NT2/D1 (cell line): ENCODE results near the gene KCNAB3.

ENCODE experiments used
- DNase-seq: peaks from one replicate; pipeline ENCODE4 v3.0.0-alpha.2; 2011; ENCODE audit warnings: low read depth, low spot score
- H3K27me3 ChIP-seq: 2 replicates; pipeline ENCODE4 v1.6.0; 2011; ENCODE audit warnings: mild to moderate bottlenecking; ENCODE audit not compliant: insufficient read length, insufficient read depth
- H3K36me3 ChIP-seq: 2 replicates; pipeline ENCODE4 v1.6.1; 2011; ENCODE audit warnings: mild to moderate bottlenecking, low read length, mixed read lengths; ENCODE audit not compliant: insufficient read depth, insufficient read length
- H3K4me1 ChIP-seq: 2 replicates; pipeline ENCODE4 v1.5.1; 2011; ENCODE audit not compliant: insufficient read depth, insufficient read length
- H3K4me3 ChIP-seq: 2 replicates; pipeline ENCODE4 v1.5.1; 2011; ENCODE audit warnings: low read depth; ENCODE audit not compliant: insufficient read length
- H3K9ac ChIP-seq: 2 replicates; pipeline ENCODE4 v1.6.0; 2011; ENCODE audit warnings: low read depth; ENCODE audit not compliant: insufficient read length
- H3K9me3 ChIP-seq: 2 replicates; pipeline ENCODE4 v1.5.1; 2011; ENCODE audit warnings: mild to moderate bottlenecking, low read length; ENCODE audit not compliant: insufficient read depth
- SUZ12 ChIP-seq: IDR thresholded peaks from 2 replicates; pipeline ENCODE4 v1.6.1; 2011; ENCODE audit not compliant: insufficient read length, insufficient read depth; ENCODE audit errors: extremely low read depth
- YY1 ChIP-seq: IDR thresholded peaks from 2 replicates; pipeline ENCODE4 v1.6.1; 2011; ENCODE audit not compliant: insufficient read length, insufficient read depth
- ZNF274 ChIP-seq: IDR thresholded peaks from 2 replicates; pipeline ENCODE4 v1.6.1; 2011; ENCODE audit warnings: mild to moderate bottlenecking, low read depth, low read length

The KCNAB3 gene

GRCh38 chr17:7922845-7923628 is 6.6 kb downstream of the KCNAB3 start:
- H3K9ac ChIP-seq: no peak overlapping the region
- H3K36me3 ChIP-seq: no peaks in the 10 kb centered on the region
- H3K4me3 ChIP-seq: no peak overlapping the region
- TF ChIP-seq SUZ12 (no peak), YY1 (no peak), ZNF274 (no peak)
- no peaks in the 10 kb centered on the region for H3K9me3 ChIP-seq
- peaks cover 3% of the 10 kb centered on the region for H3K4me1 ChIP-seq
- DNase-seq: no peak
- H3K27me3 ChIP-seq: peaks cover 2% of the 10 kb centered on the region

- no peak overlapping the region for H3K4me3 ChIP-seq
- no peaks in the 10 kb centered on the region for H3K36me3 ChIP-seq
- H3K4me1 ChIP-seq: peaks cover 3% of the 10 kb centered on the region
- no peaks in the 10 kb centered on the region for H3K9me3 ChIP-seq
- no peak overlapping the region for H3K9ac ChIP-seq
- H3K27me3 ChIP-seq: no peaks in the 10 kb centered on the region
- no peak for DNase-seq
- TF ChIP-seq YY1 (no peak), ZNF274 (no peak), SUZ12 (no peak)
Measured at GRCh38 chr17:7922269-7922844, 7.3 kb downstream of the KCNAB3 start.

DNA sequence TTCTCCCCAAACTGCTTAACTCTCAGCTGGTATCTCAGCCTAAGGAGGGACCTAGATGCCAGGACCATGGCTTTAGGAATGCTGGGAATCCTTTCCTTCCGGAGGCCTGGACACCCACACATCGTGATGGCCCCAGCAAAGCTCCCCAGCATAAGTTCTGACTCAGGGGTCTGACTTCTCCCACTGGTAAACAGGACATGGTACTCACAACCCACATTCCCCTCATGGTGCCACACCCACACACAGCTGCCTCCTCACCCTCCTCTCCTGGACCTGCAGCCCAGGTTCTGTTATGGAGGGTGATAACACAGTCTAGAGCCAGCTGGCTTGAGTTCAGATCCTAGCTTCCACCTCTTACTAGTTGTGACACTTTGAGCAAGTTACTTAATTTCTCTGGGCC is 12.8 kb downstream of the KCNAB3 start:
- Histone ChIP-seq H3K9ac (no peak overlapping the region), H3K36me3 (no peaks in the 10 kb centered on the region), H3K27me3 (peaks cover 8% of the 10 kb centered on the region), H3K9me3 (peaks cover 5% of the 10 kb centered on the region; the same call in 1 of the 2 replicates), H3K4me3 (no peak overlapping the region), H3K4me1 (peaks cover 3% of the 10 kb centered on the region)
- no peak for DNase-seq
- TF ChIP-seq ZNF274 (no peak), YY1 (no peak), SUZ12 (no peak)

- Histone ChIP-seq H3K9ac (peak overlapping the region; percentile 67), H3K36me3 (no peaks in the 10 kb centered on the region), H3K4me3 (peak overlapping the region; percentile 46), H3K27me3 (peaks cover 8% of the 10 kb centered on the region), H3K9me3 (peaks cover 5% of the 10 kb centered on the region; the same call in 1 of the 2 replicates), H3K4me1 (peaks cover 3% of the 10 kb centered on the region)
- no peak for DNase-seq
- TF ChIP-seq ZNF274 (no peak), SUZ12 (no peak)
Measured at GRCh38 chr17:7916385-7916682, 13.3 kb downstream of the KCNAB3 start.

DNA sequence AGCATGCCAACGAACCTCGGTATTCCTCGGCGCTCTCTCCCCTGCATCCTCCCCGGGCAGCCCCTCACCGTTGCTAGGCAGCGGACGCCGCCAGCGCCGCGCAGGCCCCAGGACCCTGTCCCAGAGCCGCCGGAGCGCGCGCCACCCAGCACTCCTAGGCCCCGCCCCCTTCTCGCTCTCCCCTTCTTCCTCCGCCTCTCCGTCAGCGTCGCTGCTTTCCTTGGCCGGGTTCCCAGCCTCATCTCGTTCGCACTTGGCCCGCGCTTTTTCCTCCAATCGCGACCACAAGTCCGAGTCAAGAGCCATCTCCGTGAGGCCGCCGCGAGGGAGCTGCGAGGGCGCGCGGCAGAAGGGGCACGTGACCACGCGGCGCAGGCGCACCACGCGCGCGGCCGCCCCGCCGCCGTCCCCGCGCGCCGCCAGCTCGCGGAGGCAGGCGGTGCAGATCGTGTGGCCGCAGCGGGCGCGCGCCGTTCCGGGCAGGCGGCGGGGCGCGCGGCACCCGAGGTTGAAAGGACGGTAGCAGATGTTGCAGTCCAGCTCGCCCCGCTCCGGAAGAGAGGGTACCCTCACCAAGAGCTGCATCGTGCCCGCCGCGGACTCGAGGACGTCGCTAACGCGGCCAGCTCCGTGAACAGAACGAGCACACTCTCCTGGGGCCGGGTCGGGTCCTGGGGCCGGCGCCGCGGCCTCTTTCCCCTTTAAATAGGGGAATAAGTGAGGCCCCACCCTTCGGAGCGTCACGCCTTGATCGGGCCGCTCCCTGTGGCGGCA is 13.9 kb downstream of the KCNAB3 start, which contains the start of gene RNF227:
Gene RNF227 (minus strand): TSS at position 679 of the 774 bp plus-strand sequence. CDS start 94 bp downstream, at position 585.
- H3K4me1 ChIP-seq: peaks cover 3% of the 10 kb centered on the region
- H3K4me3 ChIP-seq: peak within 1 kb of the TSS; percentile 46
- DNase-seq: no peak
- H3K9ac ChIP-seq: peak within 1 kb of the TSS; percentile 67
- TF ChIP-seq ZNF274: no peak
- no peak for TF ChIP-seq YY1
- no peak for TF ChIP-seq SUZ12
- peaks cover 8% of the 10 kb centered on the region for H3K27me3 ChIP-seq
- H3K36me3 ChIP-seq: peaks cover under 1% of the 10 kb centered on the region
- H3K9me3 ChIP-seq: peaks cover 5% of the 10 kb centered on the region; the same call in 1 of the 2 replicates

GRCh38 chr17:7915179-7915610 is 14.5 kb downstream of the KCNAB3 start:
- H3K4me1 ChIP-seq: peaks cover 3% of the 10 kb centered on the region
- H3K4me3 ChIP-seq: peak overlapping the region; percentile 46
- H3K36me3 ChIP-seq: peaks cover 6% of the 10 kb centered on the region
- H3K9me3 ChIP-seq: peaks cover 5% of the 10 kb centered on the region; the same call in 1 of the 2 replicates
- peaks cover 8% of the 10 kb centered on the region for H3K27me3 ChIP-seq
- H3K9ac ChIP-seq: peak overlapping the region; percentile 59
- TF ChIP-seq YY1 (no peak), SUZ12 (no peak), ZNF274 (no peak)
- DNase-seq: no peak
